Measurements from ENCODE around the gene BDKRB1.

- TF ChIP-seq CTCF (conservative IDR thresholded peaks at IDR 0.05) (no peak), ZFX (IDR thresholded peaks at IDR 0.05) (no peak)
Observed at GRCh38 chr14:96267336-96267735, 11.3 kb downstream of the BDKRB1 start.
